Activated CD8-positive, alpha-beta memory T cell treated with anti-CD3 and anti-CD28 coated beads, Interleukin-2, amount 10 ng/mL, durations not matched to agents 7 days and 5 days (primary cell): ENCODE data around the gene CUL9. TPM values are rescaled to one million over a fixed set of nuclear protein-coding genes. Genes with fewer than 3 reads are reported as not detected.

Experiments used
- ATAC-seq: fragments of 150-1000 bp; cut with Tn5 transposase; one replicate; pipeline ENCODE4 v1.10.0; 2021; ENCODE audit warnings: moderate library complexity
- CTCF ChIA-PET: fragments of 350-600 bp; sonication (Branson Sonifier 250); formaldehyde crosslinking; loops from one replicate; lab custom pipeline; 2021; ENCODE audit warnings: antibody characterized with exemption; lab: Charles Lee
- DNase-seq: peaks from one replicate; pipeline ENCODE4 v3.0.0-alpha.2; 2020
- H3K27ac Mint-ChIP-seq: one replicate; pipeline ENCODE4 v1.8.0; 2021; ENCODE audit warnings: mild to moderate bottlenecking, mixed read lengths
- H3K27me3 Mint-ChIP-seq: one replicate; pipeline ENCODE4 v1.8.0; 2021; ENCODE audit warnings: mixed read lengths
- H3K36me3 Mint-ChIP-seq: one replicate; pipeline ENCODE4 v1.8.0; 2021; ENCODE audit warnings: mild to moderate bottlenecking, mixed read lengths
- H3K4me1 Mint-ChIP-seq: one replicate; pipeline ENCODE4 v1.8.0; 2021; ENCODE audit warnings: mixed read lengths
- H3K4me3 Mint-ChIP-seq: one replicate; pipeline ENCODE4 v1.8.0; 2021; ENCODE audit warnings: mild to moderate bottlenecking, moderate library complexity, mixed read lengths
- H3K9me3 Mint-ChIP-seq: one replicate; pipeline ENCODE4 v1.8.0; 2022; ENCODE audit warnings: low read depth, mixed read lengths
- total RNA-seq, 2 experiments: library from RNA; stranded (reverse); gene quantifications; one replicate each; pipeline ENCODE4 v1.2.3, GENCODE V29; 2021

CUL9 gene
- total RNA-seq, 2 experiments from 2014 or later, result 49.9 to 71.3 TPM

DNA sequence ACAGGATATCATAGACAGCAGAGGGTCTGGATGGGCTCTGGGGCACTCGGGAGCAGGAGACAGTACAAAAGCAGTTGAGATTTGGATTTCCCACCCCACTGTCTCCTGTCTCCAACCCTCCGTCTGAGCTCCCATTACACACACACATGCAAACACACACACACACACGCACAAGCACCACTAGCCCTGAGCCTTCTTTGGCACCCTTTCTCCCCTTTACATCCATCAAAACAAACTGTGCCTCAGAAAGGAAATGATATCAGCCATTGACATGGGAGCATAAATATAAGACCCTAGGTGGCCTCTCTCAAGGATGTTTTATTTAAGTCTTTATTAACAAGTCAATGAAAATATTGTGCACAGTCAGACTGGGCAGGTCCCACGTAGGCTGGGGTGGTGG is 78.8 kb downstream of the CUL9 start:
- no peak for DNase-seq
- no peaks in the 10 kb centered on the region for H3K27me3 Mint-ChIP-seq
- ATAC-seq, result no peak
- H3K27ac Mint-ChIP-seq, result no peak overlapping the region
- H3K36me3 Mint-ChIP-seq, result no peaks in the 10 kb centered on the region
- no peaks in the 10 kb centered on the region for H3K9me3 Mint-ChIP-seq
- peaks cover 6% of the 10 kb centered on the region for H3K4me1 Mint-ChIP-seq
- no peak overlapping the region for H3K4me3 Mint-ChIP-seq
- CTCF ChIA-PET, result interaction anchor here (1.2 to 4.5 kb wide), 3 partner anchors 32 to 247 kb away, joined by 4 to 45 read pairs (median 5); partner anchors contain the start of genes DNPH1 and LRRC73

DNA sequence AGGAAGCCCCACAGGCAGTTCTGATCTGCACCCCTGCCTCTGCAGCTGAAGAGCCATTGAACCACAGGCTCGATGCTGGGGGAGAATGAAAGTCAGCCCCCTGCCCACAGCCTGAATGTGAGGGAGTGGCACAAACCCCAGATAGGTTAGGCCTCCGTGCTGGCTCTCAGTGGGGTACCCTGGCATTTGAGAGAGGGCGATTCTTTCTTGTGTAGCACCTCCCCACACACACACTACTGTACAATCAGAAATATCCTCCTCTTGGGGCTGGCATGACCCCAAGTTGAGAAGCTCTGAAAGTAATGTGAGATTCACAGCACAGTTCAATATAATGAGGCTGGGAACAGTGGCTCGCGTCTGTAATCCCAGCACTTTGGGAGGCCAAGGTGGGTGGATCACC is 79.2 kb downstream of the CUL9 start:
- CTCF ChIA-PET, result interaction anchor here (1.2 to 4.5 kb wide), 3 partner anchors 32 to 247 kb away, joined by 4 to 45 read pairs (median 5); partner anchors contain the start of genes DNPH1 and LRRC73

DNA sequence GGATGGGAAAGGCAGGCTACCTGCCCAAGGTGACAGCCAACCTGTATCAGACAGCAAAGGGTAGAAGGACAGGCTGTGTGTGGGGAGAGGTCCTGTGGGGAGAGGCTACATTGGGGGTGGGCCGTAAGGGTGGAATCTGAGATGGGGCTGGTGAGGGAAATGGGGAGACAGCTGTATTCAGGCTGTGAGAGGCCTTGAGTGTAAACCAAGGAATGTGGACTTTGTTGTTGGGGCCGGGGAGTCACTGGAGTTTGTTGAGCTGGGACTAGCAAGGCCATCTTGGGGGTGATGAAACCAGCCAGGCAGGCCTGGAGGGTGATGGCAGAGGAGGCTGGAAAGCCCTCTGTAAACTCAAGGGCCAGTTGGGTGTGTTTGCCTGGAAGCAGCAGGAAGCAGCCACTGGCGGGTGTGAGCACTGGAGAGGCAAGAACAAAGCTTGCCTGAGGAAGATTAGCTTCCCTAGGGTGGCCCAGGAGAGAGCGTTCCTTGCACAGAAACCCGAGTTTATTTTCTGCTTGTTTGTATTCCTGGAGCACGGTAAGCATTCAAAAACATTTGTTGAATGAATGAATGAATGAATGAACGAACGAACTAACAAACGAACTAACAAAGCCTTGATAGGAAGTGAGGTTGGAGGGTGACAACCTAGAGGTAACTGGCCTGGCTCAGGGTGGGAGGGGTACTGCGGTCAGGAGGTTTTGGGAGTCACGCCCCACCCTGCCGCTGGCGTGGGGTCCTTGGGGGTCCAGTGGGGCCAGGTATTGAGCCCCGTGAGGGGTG is 80.2 kb downstream of the CUL9 start:
- H3K27ac Mint-ChIP-seq, result no peak overlapping the region
- CTCF ChIA-PET, result interaction anchor here (0.6 to 4.5 kb wide), 13 partner anchors 8 to 246 kb away, joined by 3 to 45 read pairs (median 3); partner anchors contain the start of genes DNPH1 and LRRC73
- no peak for ATAC-seq

More for the DNA sequence above, 79.2 kb downstream of the CUL9 start:
- Mint-ChIP-seq H3K4me3 (no peak overlapping the region), H3K27ac (no peak overlapping the region), H3K36me3 (no peaks in the 10 kb centered on the region), H3K9me3 (no peaks in the 10 kb centered on the region), H3K27me3 (no peaks in the 10 kb centered on the region), H3K4me1 (peaks cover 6% of the 10 kb centered on the region)
- DNase-seq, result no peak
- no peak for ATAC-seq

DNA sequence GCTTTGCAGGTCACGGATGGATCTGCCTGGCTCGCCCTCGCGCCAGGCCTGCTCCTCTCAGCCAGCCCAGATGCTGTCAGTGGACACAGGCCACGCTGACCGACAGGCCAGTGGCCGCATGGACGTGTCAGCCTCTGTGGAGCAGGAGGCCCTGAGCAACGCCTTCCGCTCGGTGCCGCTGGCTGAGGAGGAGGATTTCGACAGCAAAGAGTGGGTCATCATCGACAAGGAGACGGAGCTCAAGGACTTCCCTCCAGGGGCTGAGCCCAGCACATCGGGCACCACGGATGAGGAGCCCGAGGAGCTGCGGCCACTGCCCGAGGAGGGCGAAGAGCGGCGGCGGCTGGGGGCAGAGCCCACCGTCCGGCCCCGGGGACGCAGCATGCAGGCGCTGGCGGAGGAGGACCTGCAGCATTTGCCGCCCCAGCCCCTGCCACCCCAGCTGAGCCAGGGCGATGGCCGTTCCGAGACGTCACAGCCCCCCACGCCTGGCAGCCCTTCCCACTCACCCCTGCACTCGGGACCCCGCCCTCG is 80.9 kb downstream of the CUL9 start:
- Mint-ChIP-seq H3K4me3 (no peak overlapping the region), H3K4me1 (no peaks in the 10 kb centered on the region), H3K36me3 (no peaks in the 10 kb centered on the region), H3K27ac (no peak overlapping the region), H3K9me3 (no peaks in the 10 kb centered on the region), H3K27me3 (peaks cover 6% of the 10 kb centered on the region)
- ATAC-seq (no peak), DNase-seq (no peak)
- CTCF ChIA-PET, result interaction anchor here (0.6 to 4.5 kb wide), 22 partner anchors 8 to 249 kb away, joined by 3 to 45 read pairs (median 4); partner anchors contain the start of genes DNPH1, LRRC73 and ZNF318

More for the DNA sequence above, 80.2 kb downstream of the CUL9 start:
- no peak overlapping the region for H3K4me3 Mint-ChIP-seq
- no peak for DNase-seq
- no peaks in the 10 kb centered on the region for H3K27me3 Mint-ChIP-seq
- no peaks in the 10 kb centered on the region for H3K9me3 Mint-ChIP-seq
- no peaks in the 10 kb centered on the region for H3K36me3 Mint-ChIP-seq
- H3K4me1 Mint-ChIP-seq, result peaks cover 4% of the 10 kb centered on the region

DNA sequence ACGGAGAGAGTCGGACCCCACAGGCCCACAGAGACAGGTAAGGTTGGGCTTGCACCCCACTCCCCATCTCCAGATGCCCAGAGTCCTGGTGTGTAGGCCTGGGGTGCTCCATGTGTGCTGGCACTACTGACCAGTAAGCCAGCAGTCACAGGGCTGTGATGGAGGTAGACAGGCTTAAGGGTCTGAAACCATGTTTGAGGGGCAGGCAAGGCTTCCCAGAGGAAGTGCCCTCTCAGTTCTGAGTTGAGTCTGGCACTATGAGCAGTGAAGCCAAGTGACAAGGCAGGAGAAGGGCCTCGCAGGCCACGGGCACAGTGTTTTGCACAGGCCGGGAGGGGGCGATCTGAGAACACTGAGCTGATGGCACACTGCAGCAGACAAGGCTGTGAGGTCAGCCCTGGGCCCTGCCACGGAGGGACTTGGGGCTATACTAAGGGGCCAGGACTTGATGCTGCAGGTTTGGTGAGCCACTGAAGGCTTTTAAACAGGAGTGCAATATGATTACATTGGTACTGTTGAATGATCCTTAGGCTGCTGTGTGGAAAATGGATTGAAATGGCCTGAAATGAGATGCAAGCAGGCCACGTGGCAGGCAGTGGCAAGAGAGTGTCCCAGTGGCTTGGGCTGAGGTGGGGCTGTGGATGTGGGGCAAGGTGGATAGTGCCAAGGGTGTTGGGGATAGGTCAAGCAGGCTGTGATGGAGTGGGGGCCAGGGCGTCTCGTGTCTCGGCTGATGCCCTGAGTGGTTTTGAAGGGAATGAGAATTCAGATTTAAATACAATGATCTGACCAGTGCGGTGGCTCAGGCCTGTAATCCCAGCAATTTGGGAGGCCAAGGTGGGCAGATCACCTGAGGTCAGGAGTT is 81.5 kb downstream of the CUL9 start:
- Mint-ChIP-seq H3K4me1 (no peaks in the 10 kb centered on the region), H3K27ac (no peak overlapping the region), H3K4me3 (no peak overlapping the region), H3K27me3 (peaks cover 10% of the 10 kb centered on the region), H3K9me3 (no peaks in the 10 kb centered on the region), H3K36me3 (no peaks in the 10 kb centered on the region)
- ATAC-seq (peak; percentile 96), DNase-seq (peak; percentile 85)
- CTCF ChIA-PET, result interaction anchor here (0.6 to 4.5 kb wide), 23 partner anchors 9 to 248 kb away, joined by 3 to 45 read pairs (median 4); partner anchors contain the start of genes DNPH1, LRRC73 and ZNF318

DNA sequence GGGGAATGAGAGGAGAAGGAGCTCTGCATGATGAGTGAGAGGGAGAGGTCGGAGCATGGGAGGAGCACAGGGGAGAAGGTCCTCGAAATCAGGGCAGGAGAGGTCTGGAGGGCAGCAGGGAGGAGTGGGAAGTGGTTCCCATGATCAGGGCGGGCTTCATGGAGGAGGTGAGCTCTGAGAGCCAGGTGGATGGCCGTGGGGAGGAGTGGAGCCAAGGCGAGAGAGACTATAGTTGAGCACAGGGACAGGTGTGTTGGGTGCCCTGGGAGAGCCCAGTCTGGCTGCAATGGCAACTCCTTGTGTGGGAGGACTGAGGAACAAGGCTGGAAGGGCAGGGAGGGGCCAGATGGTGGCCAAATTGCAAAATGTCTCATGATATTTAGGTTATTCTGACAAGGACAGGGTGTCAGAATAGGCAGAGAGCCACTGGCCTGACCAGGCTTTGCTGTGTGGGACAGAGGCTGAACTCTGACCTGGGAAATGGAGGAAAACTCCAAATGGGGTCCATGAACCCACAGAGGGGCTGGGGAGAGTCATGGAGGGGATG is 82.7 kb downstream of the CUL9 start:
- Mint-ChIP-seq H3K4me3 (no peak overlapping the region), H3K27ac (no peak overlapping the region), H3K4me1 (peaks cover 6% of the 10 kb centered on the region), H3K9me3 (no peaks in the 10 kb centered on the region), H3K36me3 (no peaks in the 10 kb centered on the region), H3K27me3 (peaks cover 17% of the 10 kb centered on the region)
- DNase-seq (no peak), ATAC-seq (no peak)
- CTCF ChIA-PET, result interaction anchor here (1.3 to 4.5 kb wide), 6 partner anchors 35 to 243 kb away, joined by 4 to 45 read pairs (median 7); partner anchors contain the start of genes DNPH1 and LRRC73

DNA sequence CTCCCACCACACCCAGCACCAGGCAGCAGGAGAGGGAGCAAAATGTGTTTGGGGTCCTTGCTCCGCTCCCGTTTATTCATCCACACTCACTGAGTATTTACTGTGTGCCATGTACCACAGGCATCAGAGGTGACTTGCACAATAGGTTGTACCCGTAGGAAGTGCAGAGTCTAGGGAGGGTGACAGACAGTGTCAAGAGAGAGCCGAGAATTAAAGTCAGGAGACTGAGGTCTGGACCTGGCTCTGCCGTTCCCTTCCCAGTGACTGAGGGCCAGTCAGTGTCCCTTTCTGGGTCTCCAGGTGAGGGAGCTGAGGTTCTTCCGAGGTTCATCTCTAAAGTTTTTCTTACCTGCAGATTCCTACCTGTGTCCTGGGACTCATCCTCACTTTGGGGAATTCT is 83.6 kb downstream of the CUL9 start:
- peaks cover 24% of the 10 kb centered on the region for H3K27me3 Mint-ChIP-seq
- ATAC-seq, result no peak
- DNase-seq, result no peak
- CTCF ChIA-PET, result interaction anchor here (1.3 to 3.4 kb wide), 3 partner anchors 36 to 90 kb away, joined by 4 to 10 read pairs (median 4); partner anchors contain the start of gene DNPH1
- H3K4me3 Mint-ChIP-seq, result no peak overlapping the region
- H3K36me3 Mint-ChIP-seq, result no peaks in the 10 kb centered on the region
- H3K27ac Mint-ChIP-seq, result no peak overlapping the region
- H3K9me3 Mint-ChIP-seq, result no peaks in the 10 kb centered on the region
- peaks cover 6% of the 10 kb centered on the region for H3K4me1 Mint-ChIP-seq

DNA sequence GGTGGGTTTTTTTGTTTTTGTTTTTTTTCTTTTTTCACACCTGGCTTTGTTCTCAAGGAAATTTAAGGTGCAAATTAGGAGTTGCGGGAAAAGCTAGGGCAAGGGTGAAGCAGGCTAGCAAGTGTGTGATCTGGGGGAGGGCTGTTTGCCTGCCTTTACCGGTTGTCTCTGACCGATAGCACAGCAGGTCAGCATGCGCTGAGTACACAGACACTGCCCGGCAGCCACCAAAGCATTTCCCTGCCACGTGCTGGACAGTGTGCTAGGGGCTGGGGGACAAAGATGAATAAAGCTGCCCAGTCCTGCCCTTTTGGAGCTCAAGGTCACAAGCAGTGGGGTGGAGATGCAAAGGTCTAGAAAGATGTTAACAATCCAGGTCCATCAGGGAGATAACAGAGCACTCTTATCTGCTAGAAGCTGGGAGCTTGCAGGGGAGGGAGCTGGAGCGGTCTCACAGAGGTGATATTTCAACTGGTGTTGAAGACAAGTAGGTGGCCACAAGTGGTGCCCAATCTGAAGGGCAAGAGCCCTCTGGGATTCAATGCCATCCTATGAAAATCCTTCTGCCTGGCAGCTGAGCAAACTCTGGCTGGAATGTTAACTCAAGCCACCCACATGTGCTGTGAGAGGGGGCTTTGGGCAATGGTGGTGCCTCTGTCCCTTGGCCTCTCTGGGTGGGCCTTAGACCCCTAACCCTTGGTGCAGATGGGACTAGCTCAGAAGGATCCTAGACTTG is 85.8 kb downstream of the CUL9 start:
- Mint-ChIP-seq H3K4me3 (no peak overlapping the region), H3K36me3 (no peaks in the 10 kb centered on the region), H3K9me3 (no peaks in the 10 kb centered on the region), H3K27ac (no peak overlapping the region), H3K27me3 (peaks cover 28% of the 10 kb centered on the region), H3K4me1 (peaks cover 6% of the 10 kb centered on the region)
- DNase-seq, result no peak
- CTCF ChIA-PET, result interaction anchor here (0.9 to 3.4 kb wide), 3 partner anchors 40 to 239 kb away, joined by 3 to 11 read pairs (median 3); no protein-coding TSS in a partner anchor
- ATAC-seq, result no peak

DNA sequence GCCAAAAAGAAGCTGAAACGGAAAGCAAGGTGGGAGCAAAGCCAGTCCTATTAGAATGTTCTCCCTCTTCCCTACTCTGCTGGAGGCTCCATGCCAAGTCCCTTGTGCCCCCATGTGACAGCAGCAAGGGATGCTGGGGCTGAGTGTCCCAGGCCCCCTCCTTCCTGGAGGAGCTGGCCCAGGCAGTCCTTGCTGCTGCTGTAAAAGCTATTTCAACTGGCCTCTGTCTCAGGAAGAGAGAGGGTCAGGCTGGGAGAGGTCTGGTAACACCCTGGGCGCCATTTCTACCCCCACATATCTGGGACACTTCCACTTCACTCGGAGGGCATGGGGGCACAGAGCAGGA is 86.3 kb downstream of the CUL9 start:
- H3K9me3 Mint-ChIP-seq, result no peaks in the 10 kb centered on the region
- H3K27me3 Mint-ChIP-seq, result peaks cover 33% of the 10 kb centered on the region
- peaks cover 6% of the 10 kb centered on the region for H3K4me1 Mint-ChIP-seq
- CTCF ChIA-PET, result interaction anchor here (0.9 to 3.4 kb wide), 3 partner anchors 40 to 238 kb away, joined by 3 to 11 read pairs (median 3); no protein-coding TSS in a partner anchor
- DNase-seq, result no peak
- H3K27ac Mint-ChIP-seq, result no peak overlapping the region
- no peak for ATAC-seq
- no peaks in the 10 kb centered on the region for H3K36me3 Mint-ChIP-seq
- H3K4me3 Mint-ChIP-seq, result no peak overlapping the region

DNA sequence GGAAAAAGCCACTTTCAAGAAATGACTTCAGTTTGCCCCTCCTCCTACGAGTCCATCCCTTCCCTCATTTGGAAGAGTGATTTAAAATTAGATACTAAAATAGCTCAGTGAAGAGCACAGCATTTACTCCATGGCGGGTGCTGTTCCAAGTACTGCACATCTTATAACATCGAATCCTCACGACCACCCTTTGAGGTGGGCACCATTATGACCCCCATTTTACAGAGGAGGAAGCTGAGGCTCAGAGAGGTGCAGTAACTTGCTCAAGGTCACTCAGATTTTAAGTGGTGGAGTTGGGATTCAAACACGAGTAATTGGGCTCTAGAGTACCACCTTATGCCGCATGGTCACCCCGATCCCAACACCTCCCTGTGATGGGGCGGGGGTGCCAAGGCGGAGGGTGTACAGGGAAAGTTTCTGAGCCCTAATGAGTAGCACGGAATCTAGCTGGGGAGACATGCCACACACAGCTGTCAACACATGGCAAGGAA is 86.8 kb downstream of the CUL9 start:
- H3K9me3 Mint-ChIP-seq, result no peaks in the 10 kb centered on the region
- H3K27me3 Mint-ChIP-seq, result peaks cover 38% of the 10 kb centered on the region
- DNase-seq (no peak), ATAC-seq (no peak)
- H3K4me3 Mint-ChIP-seq, result no peak overlapping the region
- CTCF ChIA-PET, result interaction anchor here (0.7 to 3.4 kb wide), 3 partner anchors 40 to 129 kb away, joined by 3 to 11 read pairs (median 3); no protein-coding TSS in a partner anchor
- H3K36me3 Mint-ChIP-seq, result no peaks in the 10 kb centered on the region
- H3K27ac Mint-ChIP-seq, result no peak overlapping the region
- peaks cover 8% of the 10 kb centered on the region for H3K4me1 Mint-ChIP-seq

DNA sequence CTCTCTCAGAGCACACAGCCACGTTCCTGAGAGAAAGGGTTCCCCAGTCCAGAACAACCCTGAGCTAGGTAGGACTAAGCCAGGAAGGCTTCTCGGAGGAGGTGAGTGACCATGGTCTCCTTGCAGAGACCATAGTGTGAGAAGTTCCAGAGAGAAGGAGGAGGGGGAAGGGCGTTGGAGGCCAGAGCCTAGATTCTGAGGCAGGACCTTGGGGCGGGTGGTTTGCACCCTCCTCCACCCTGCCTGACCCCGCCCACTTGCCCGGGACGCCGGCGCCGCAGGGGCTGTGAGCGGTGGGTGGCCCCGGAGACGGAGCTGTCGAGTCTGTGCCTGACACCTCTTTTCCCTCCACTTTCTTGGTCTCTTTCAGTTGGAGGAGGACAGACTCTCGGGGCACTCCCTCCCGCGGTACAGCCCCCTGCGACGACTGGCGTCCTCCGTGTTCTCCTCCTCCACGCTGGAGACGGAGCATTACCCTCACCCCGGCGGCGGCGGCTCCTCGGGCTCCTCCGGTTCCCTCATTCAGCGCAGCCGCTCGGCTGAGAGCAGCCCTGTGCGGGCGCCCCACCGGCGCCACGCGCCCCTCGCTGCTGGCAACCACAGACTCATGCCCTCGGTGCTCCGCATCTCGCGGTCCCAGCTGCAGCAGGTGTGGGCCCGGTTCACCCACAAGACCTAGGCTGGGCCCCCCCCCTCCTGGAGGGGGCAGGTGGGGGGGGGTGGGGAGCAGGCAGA is 87.4 kb downstream of the CUL9 start:
- peak; percentile 72 for ATAC-seq
- Mint-ChIP-seq H3K27me3 (peaks cover 44% of the 10 kb centered on the region), H3K9me3 (no peaks in the 10 kb centered on the region), H3K4me3 (peak overlapping the region; percentile 25), H3K27ac (no peak overlapping the region), H3K36me3 (no peaks in the 10 kb centered on the region), H3K4me1 (peaks cover 14% of the 10 kb centered on the region)
- CTCF ChIA-PET, result interaction anchor here (0.7 to 3.4 kb wide), 2 partner anchors 41 to 128 kb away, joined by 3 to 11 read pairs; no protein-coding TSS in a partner anchor
- peak; percentile 53 for DNase-seq
